HEK293 (cell line): ENCODE results near the gene SERPINB11.

ENCODE experiments used
- CTCF ChIA-PET: fragments of 350-600 bp; formaldehyde crosslinking; extraction: SDS; loops from one replicate; lab custom pipeline; 2021; ENCODE audit warnings: antibody characterized with exemption; lab: Yijun Ruan, JAX
- POLR2A ChIA-PET: fragments of 300-600 bp; formaldehyde crosslinking; extraction: SDS; loops from one replicate; lab custom pipeline; 2020; ENCODE audit warnings: antibody characterized with exemption, inconsistent platforms; lab: Yijun Ruan, JAX
- H3K27ac ChIP-seq: fragments of 200-500 bp; sonication (Bioruptor generic); 2 replicates; pipeline ENCODE4 v1.5.1; 2014; ENCODE audit warnings: low read depth, low read length, control low read depth, inconsistent platforms; ENCODE audit errors: extremely low read depth
- H3K36me3 ChIP-seq, 2 experiments: fragments of 200-500 bp in 1 of 2; sonication (Bioruptor generic) in 1 of 2; 1 replicate in 1 of 2; 2 replicates in 1 of 2; pipeline ENCODE4 v1.5.1; 2014 to 2017; ENCODE audit warnings: inconsistent platforms in 2 of 2, low read length in 2 of 2; ENCODE audit not compliant: control insufficient read depth in 2 of 2, insufficient read depth in 1 of 2
- H3K4me1 ChIP-seq: fragments of 200-500 bp; sonication (Bioruptor generic); 2 replicates; pipeline ENCODE4 v1.5.1; 2014; ENCODE audit warnings: mild to moderate bottlenecking, low read length, inconsistent platforms; ENCODE audit not compliant: control insufficient read depth, insufficient read depth
- H3K4me3 ChIP-seq: 2 replicates; pipeline ENCODE4 v1.5.1; 2011; ENCODE audit warnings: low read depth, mild to moderate bottlenecking, control low read depth, low read length, moderate library complexity
- H3K9me3 ChIP-seq: fragments of 200-500 bp; sonication (Bioruptor generic); 2 replicates; pipeline ENCODE4 v1.5.1; 2014; ENCODE audit warnings: low read depth, low read length, inconsistent platforms; ENCODE audit not compliant: control insufficient read depth, insufficient read depth
- BCL11A ChIP-seq: fragments of 450-650 bp; formaldehyde crosslinking; IDR thresholded peaks from 2 replicates; pipeline ENCODE4 v1.5.1; 2016; ENCODE audit warnings: low read depth, missing biosample characterization, missing genetic modification characterization
- BCL11B ChIP-seq: fragments of 450-650 bp; formaldehyde crosslinking; IDR thresholded peaks from 2 replicates; pipeline ENCODE4 v1.5.1; 2016; ENCODE audit warnings: low read depth, missing biosample characterization, missing genetic modification characterization
- FEZF1 ChIP-seq: fragments of 450-650 bp; formaldehyde crosslinking; IDR thresholded peaks from 2 replicates; pipeline ENCODE4 v1.5.1; 2016; ENCODE audit warnings: missing biosample characterization, missing genetic modification characterization
- GLIS1 ChIP-seq: fragments of 450-650 bp; formaldehyde crosslinking; IDR thresholded peaks from 2 replicates; pipeline ENCODE4 v1.5.1; 2016; ENCODE audit warnings: missing biosample characterization, missing genetic modification characterization
- HOXA7 ChIP-seq: sonication (generic); formaldehyde crosslinking; IDR thresholded peaks from 2 replicates; pipeline ENCODE4 v1.8.1; 2022; ENCODE audit warnings: missing genetic modification reagents, borderline replicate concordance
- IKZF3 ChIP-seq: fragments of 450-650 bp; IDR thresholded peaks from 2 replicates; pipeline ENCODE4 v1.5.0; 2018; ENCODE audit warnings: missing biosample characterization, mild to moderate bottlenecking, missing genetic modification characterization, moderate library complexity
- KLF16 ChIP-seq: fragments of 450-650 bp; formaldehyde crosslinking; IDR thresholded peaks from 2 replicates; pipeline ENCODE4 v1.5.1; 2017; ENCODE audit warnings: missing biosample characterization, missing genetic modification characterization
- KLF7 ChIP-seq: fragments of 450-650 bp; formaldehyde crosslinking; IDR thresholded peaks from 2 replicates; pipeline ENCODE4 v1.5.1; 2016; ENCODE audit warnings: missing biosample characterization, missing genetic modification characterization, borderline replicate concordance
- SP2 ChIP-seq: fragments of 450-650 bp; formaldehyde crosslinking; IDR thresholded peaks from 2 replicates; pipeline ENCODE4 v1.5.1; 2016; ENCODE audit warnings: missing biosample characterization, missing genetic modification characterization
- ZNF132 ChIP-seq: fragments of 450-650 bp; formaldehyde crosslinking; IDR thresholded peaks from 2 replicates; pipeline ENCODE4 v1.5.1; 2017; ENCODE audit warnings: missing biosample characterization, missing genetic modification characterization, borderline replicate concordance
- ZNF133 ChIP-seq: fragments of 450-650 bp; formaldehyde crosslinking; IDR thresholded peaks from 2 replicates; pipeline ENCODE4 v1.5.1; 2016; ENCODE audit warnings: missing biosample characterization, missing genetic modification characterization
- ZNF19 ChIP-seq: fragments of 450-650 bp; formaldehyde crosslinking; IDR thresholded peaks from 2 replicates; pipeline ENCODE4; 2016; ENCODE audit warnings: missing biosample characterization, missing genetic modification characterization, low read depth
- ZNF302 ChIP-seq: fragments of 450-650 bp; formaldehyde crosslinking; IDR thresholded peaks from 2 replicates; pipeline ENCODE4 v1.5.1; 2016; ENCODE audit warnings: missing biosample characterization, missing genetic modification characterization, low read depth
- ZNF416 ChIP-seq: fragments of 450-650 bp; formaldehyde crosslinking; IDR thresholded peaks from 2 replicates; pipeline ENCODE4 v1.5.1; 2016; ENCODE audit warnings: missing biosample characterization, missing genetic modification characterization
- ZNF433 ChIP-seq: fragments of 450-650 bp; formaldehyde crosslinking; IDR thresholded peaks from 2 replicates; pipeline ENCODE4 v1.5.1; 2016; ENCODE audit warnings: missing biosample characterization, missing genetic modification characterization, low read depth
- ZNF449 ChIP-seq: fragments of 450-650 bp; formaldehyde crosslinking; IDR thresholded peaks from 2 replicates; pipeline ENCODE4 v1.5.1; 2017; ENCODE audit warnings: missing biosample characterization, mild to moderate bottlenecking, missing genetic modification characterization, moderate library complexity
- ZNF549 ChIP-seq: fragments of 450-650 bp; IDR thresholded peaks from 2 replicates; pipeline ENCODE4 v1.5.1; 2018; ENCODE audit warnings: missing biosample characterization, missing genetic modification characterization, mild to moderate bottlenecking, inconsistent platforms, moderate library complexity
- ZNF561 ChIP-seq: fragments of 450-650 bp; IDR thresholded peaks from 2 replicates; pipeline ENCODE4 v1.5.1; 2018; ENCODE audit warnings: missing biosample characterization, missing genetic modification characterization, borderline replicate concordance
- ZNF580 ChIP-seq: fragments of 450-650 bp; formaldehyde crosslinking; IDR thresholded peaks from 2 replicates; pipeline ENCODE4 v1.5.1; 2016; ENCODE audit warnings: missing biosample characterization, missing genetic modification characterization
- ZNF585B ChIP-seq: fragments of 450-650 bp; formaldehyde crosslinking; IDR thresholded peaks from 2 replicates; pipeline ENCODE4 v1.5.1; 2016; ENCODE audit warnings: missing biosample characterization, missing genetic modification characterization
- ZNF596 ChIP-seq: fragments of 450-650 bp; IDR thresholded peaks from 2 replicates; pipeline ENCODE4 v1.5.0; 2018; ENCODE audit warnings: missing biosample characterization, mild to moderate bottlenecking, missing genetic modification characterization, moderate library complexity
- ZNF626 ChIP-seq: fragments of 450-650 bp; sonication (Bioruptor Pico); formaldehyde crosslinking; IDR thresholded peaks from 2 replicates; pipeline ENCODE4 v1.5.1; 2018; ENCODE audit warnings: missing biosample characterization, missing genetic modification characterization, inconsistent platforms
- ZNF704 ChIP-seq: fragments of 450-650 bp; formaldehyde crosslinking; IDR thresholded peaks from 2 replicates; pipeline ENCODE4 v1.5.1; 2016; ENCODE audit warnings: missing biosample characterization, missing genetic modification characterization
- TF ChIP-seq, protein P1 (sequence below): fragments of 450-650 bp; formaldehyde crosslinking; IDR thresholded peaks from 2 replicates; pipeline ENCODE4 v1.5.1; 2016; ENCODE audit warnings: missing biosample characterization, missing genetic modification characterization, borderline replicate concordance
- TF ChIP-seq, protein P2 (sequence below): fragments of 450-650 bp; formaldehyde crosslinking; IDR thresholded peaks from 2 replicates; pipeline ENCODE4 v1.5.1; 2016; ENCODE audit warnings: missing biosample characterization, missing genetic modification characterization, low read depth
- TF ChIP-seq, protein P3 (sequence below): fragments of 450-650 bp; formaldehyde crosslinking; IDR thresholded peaks from 2 replicates; pipeline ENCODE4 v1.5.1; 2016; ENCODE audit warnings: missing biosample characterization, missing genetic modification characterization

SERPINB11 gene

GRCh38 chr18:63689064-63689463, 13.7 kb upstream of the SERPINB11 start (continued):
- TF ChIP-seq ZNF596 (tag by site-specific recombination) (no peak), KLF7 (tag by site-specific recombination) (no peak), ZNF449 (tag by site-specific recombination) (no peak), ZNF19 (tag by site-specific recombination) (no peak)

- TF ChIP-seq ZNF132 (tag by site-specific recombination) (no peak), BCL11A (tag by site-specific recombination) (no peak), HOXA7 (CRISPR knock-in tag) (no peak), IKZF3 (no peak), ZNF596 (tag by site-specific recombination) (no peak), SP2 (tag by site-specific recombination) (no peak), GLIS1 (no peak), ZNF704 (no peak), BCL11B (tag by site-specific recombination) (no peak), ZNF416 (no peak), ZNF585B (no peak)
- TF ChIP-seq, protein P1, sequence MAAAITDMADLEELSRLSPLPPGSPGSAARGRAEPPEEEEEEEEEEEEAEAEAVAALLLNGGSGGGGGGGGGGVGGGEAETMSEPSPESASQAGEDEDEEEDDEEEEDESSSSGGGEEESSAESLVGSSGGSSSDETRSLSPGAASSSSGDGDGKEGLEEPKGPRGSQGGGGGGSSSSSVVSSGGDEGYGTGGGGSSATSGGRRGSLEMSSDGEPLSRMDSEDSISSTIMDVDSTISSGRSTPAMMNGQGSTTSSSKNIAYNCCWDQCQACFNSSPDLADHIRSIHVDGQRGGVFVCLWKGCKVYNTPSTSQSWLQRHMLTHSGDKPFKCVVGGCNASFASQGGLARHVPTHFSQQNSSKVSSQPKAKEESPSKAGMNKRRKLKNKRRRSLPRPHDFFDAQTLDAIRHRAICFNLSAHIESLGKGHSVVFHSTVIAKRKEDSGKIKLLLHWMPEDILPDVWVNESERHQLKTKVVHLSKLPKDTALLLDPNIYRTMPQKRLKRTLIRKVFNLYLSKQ (tag by site-specific recombination) = no peak
- Histone ChIP-seq H3K4me3 (no peak overlapping the region), H3K4me1 (no peaks in the 10 kb centered on the region), H3K36me3 (no peaks in the 10 kb centered on the region), H3K27ac (no peak overlapping the region), H3K9me3 (no peaks in the 10 kb centered on the region)
- CTCF ChIA-PET = no interaction called here
- POLR2A ChIA-PET = no interaction called here
Measured at GRCh38 chr18:63697097-63697660, 5.6 kb upstream of the SERPINB11 start.

GRCh38 chr18:63700501-63700900, 2.3 kb upstream of the SERPINB11 start:
- no peak overlapping the region for H3K4me3 ChIP-seq
- no peaks in the 10 kb centered on the region for H3K36me3 ChIP-seq
- ChIA-PET POLR2A (no interaction called here), CTCF (no interaction called here)
- no peaks in the 10 kb centered on the region for H3K9me3 ChIP-seq
- no peaks in the 10 kb centered on the region for H3K4me1 ChIP-seq
- no peak overlapping the region for H3K27ac ChIP-seq
- no peak for TF ChIP-seq FEZF1 (tag by site-specific recombination)
- no peak for TF ChIP-seq KLF16
- no peak for TF ChIP-seq ZNF580 (tag by site-specific recombination)
- TF ChIP-seq ZNF626 = no peak
- TF ChIP-seq, protein P2, sequence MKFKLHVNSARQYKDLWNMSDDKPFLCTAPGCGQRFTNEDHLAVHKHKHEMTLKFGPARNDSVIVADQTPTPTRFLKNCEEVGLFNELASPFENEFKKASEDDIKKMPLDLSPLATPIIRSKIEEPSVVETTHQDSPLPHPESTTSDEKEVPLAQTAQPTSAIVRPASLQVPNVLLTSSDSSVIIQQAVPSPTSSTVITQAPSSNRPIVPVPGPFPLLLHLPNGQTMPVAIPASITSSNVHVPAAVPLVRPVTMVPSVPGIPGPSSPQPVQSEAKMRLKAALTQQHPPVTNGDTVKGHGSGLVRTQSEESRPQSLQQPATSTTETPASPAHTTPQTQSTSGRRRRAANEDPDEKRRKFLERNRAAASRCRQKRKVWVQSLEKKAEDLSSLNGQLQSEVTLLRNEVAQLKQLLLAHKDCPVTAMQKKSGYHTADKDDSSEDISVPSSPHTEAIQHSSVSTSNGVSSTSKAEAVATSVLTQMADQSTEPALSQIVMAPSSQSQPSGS = no peak
- TF ChIP-seq ZNF549 = no peak
- TF ChIP-seq, protein P3, sequence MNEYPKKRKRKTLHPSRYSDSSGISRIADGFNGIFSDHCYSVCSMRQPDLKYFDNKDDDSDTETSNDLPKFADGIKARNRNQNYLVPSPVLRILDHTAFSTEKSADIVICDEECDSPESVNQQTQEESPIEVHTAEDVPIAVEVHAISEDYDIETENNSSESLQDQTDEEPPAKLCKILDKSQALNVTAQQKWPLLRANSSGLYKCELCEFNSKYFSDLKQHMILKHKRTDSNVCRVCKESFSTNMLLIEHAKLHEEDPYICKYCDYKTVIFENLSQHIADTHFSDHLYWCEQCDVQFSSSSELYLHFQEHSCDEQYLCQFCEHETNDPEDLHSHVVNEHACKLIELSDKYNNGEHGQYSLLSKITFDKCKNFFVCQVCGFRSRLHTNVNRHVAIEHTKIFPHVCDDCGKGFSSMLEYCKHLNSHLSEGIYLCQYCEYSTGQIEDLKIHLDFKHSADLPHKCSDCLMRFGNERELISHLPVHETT (tag by site-specific recombination) = no peak
- TF ChIP-seq ZNF433 (tag by site-specific recombination) = no peak
- TF ChIP-seq KLF7 (tag by site-specific recombination) = no peak
- no peak for TF ChIP-seq ZNF561
- TF ChIP-seq HOXA7 (CRISPR knock-in tag) = no peak
- no peak for TF ChIP-seq ZNF704
- no peak for TF ChIP-seq ZNF302 (tag by site-specific recombination)
- TF ChIP-seq ZNF133 (tag by site-specific recombination) = no peak
